ENCODE results near the gene RPL37A. TPM values are rescaled to one million over a fixed set of nuclear protein-coding genes. Genes with fewer than 3 reads are reported as not detected.

RPL37A gene
- total RNA-seq, 4 donors from 2014 or later: 59.1 to 1,456 (median 761) TPM

DNA sequence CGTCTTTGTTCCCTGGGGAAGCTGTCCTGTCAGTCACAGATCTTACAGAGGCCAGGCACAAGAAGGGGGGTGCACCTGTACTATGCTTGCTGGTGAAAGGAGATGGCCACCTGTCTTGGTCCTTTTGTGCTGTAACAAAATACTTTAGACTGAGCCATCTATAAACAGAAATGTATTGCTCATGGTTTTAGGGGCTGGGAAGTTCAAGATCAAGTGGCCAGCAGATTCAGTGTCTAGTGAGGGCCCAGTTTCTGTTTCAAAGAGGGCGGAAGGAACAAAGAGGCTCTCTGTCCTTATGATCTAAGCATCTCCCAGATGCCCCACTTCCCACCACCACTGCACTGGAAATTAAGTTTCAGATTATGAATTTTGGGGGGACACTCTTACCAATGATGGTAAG lies 35.5 kb upstream of the RPL37A start:
- WGBS, 2 donors (ENCODE audit: low coverage in 1 of 2): 88 to 100% methylated on average over 1 to 2 of the region's 2 CpGs
- DNase-seq: no peak
- intact Hi-C loops (cut with DNase I; ENCODE audit: low total_unique reads) (no loop called here), in situ Hi-C loops (cut with MboI; ENCODE audit: low pct_ligation_motif_present in 1 of 4, low pct_unique_long_range_greater_than_20kb in 1 of 4, low sequenced_read_pairs in 3 of 4) (no loop called here)
- no peaks in the 10 kb centered on the region for H3K9me3 ChIP-seq
- H3K4me3 ChIP-seq: no peak overlapping the region
- no peak overlapping the region for H3K27ac ChIP-seq
- no peaks in the 10 kb centered on the region for H3K36me3 ChIP-seq
- TF ChIP-seq, protein P1, sequence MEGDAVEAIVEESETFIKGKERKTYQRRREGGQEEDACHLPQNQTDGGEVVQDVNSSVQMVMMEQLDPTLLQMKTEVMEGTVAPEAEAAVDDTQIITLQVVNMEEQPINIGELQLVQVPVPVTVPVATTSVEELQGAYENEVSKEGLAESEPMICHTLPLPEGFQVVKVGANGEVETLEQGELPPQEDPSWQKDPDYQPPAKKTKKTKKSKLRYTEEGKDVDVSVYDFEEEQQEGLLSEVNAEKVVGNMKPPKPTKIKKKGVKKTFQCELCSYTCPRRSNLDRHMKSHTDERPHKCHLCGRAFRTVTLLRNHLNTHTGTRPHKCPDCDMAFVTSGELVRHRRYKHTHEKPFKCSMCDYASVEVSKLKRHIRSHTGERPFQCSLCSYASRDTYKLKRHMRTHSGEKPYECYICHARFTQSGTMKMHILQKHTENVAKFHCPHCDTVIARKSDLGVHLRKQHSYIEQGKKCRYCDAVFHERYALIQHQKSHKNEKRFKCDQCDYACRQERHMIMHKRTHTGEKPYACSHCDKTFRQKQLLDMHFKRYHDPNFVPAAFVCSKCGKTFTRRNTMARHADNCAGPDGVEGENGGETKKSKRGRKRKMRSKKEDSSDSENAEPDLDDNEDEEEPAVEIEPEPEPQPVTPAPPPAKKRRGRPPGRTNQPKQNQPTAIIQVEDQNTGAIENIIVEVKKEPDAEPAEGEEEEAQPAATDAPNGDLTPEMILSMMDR (IDR thresholded peaks at IDR 0.05): no peak
- TF ChIP-seq POLR2A (IDR thresholded peaks at IDR 0.05) (no peak), POLR2AphosphoS5 (IDR thresholded peaks at IDR 0.05) (no peak), EP300 (IDR thresholded peaks at IDR 0.05; ENCODE audit: low read depth) (no peak)
- H3K4me1 ChIP-seq: no peaks in the 10 kb centered on the region
- H3K27me3 ChIP-seq: no peaks in the 10 kb centered on the region

GRCh38 chr2:216464104-216464720 lies 34.4 kb upstream of the RPL37A start:
- TF ChIP-seq, protein P1 (IDR thresholded peaks at IDR 0.05): no peak
- TF ChIP-seq EP300 (IDR thresholded peaks at IDR 0.05; ENCODE audit: low read depth) (no peak), POLR2A (IDR thresholded peaks at IDR 0.05) (no peak), POLR2AphosphoS5 (IDR thresholded peaks at IDR 0.05) (no peak)
- in situ Hi-C loops (cut with MboI; ENCODE audit: low pct_ligation_motif_present in 1 of 4, low pct_unique_long_range_greater_than_20kb in 1 of 4, low sequenced_read_pairs in 3 of 4): no loop called here
- no peaks in the 10 kb centered on the region for H3K4me1 ChIP-seq
- no peak overlapping the region for H3K4me3 ChIP-seq
- no peak overlapping the region for H3K27ac ChIP-seq
- no peaks in the 10 kb centered on the region for H3K9me3 ChIP-seq
- no peaks in the 10 kb centered on the region for H3K27me3 ChIP-seq
- 86 to 96% methylated on average over 1 to 6 of the region's 6 CpGs for WGBS, 2 donors (ENCODE audit: low coverage in 1 of 2)
- DNase-seq: no peak
- intact Hi-C loops (cut with DNase I; ENCODE audit: low total_unique reads): no loop called here
- no peaks in the 10 kb centered on the region for H3K36me3 ChIP-seq

DNA sequence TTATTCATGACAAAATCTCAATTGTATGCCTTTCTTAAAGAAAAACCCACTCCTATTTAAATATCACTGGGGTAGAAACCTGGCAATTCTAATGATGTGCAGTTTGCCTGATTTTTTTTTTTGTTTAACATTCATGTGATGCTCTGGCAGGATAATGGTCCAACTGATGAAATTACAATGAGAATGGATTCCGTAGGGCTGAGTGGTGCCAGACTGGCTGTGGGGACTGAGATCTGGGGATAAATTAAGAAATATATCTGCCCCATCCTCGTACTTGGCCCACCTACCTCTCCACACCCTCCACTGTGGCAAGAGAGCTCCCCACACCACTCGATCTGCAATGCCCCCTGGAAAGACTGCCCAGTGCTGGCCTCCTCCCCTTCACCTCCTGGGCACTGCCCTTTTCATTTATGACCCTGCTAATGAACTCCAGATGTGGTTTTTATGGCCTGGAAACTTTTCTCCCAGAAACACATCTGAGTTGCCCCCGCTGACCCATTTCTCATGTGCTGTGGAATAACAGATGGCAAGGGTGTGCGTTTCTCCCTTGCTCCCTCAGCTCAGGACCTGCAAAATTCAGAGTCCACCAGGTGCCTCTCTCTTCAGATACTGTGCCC lies 33.0 kb upstream of the RPL37A start:
- in situ Hi-C loops (cut with MboI; ENCODE audit: low pct_ligation_motif_present in 1 of 4, low pct_unique_long_range_greater_than_20kb in 1 of 4, low sequenced_read_pairs in 3 of 4) (no loop called here), intact Hi-C loops (cut with DNase I; ENCODE audit: low total_unique reads) (no loop called here)
- Histone ChIP-seq H3K4me1 (no peaks in the 10 kb centered on the region), H3K4me3 (no peak overlapping the region), H3K27ac (no peak overlapping the region), H3K27me3 (no peaks in the 10 kb centered on the region), H3K9me3 (no peaks in the 10 kb centered on the region), H3K36me3 (peaks cover 0 to 4% (median 0%) of the 10 kb centered on the region in 4 donors)
- 73 to 79% methylated on average over 4 to 5 of the region's 5 CpGs for WGBS, 2 donors (ENCODE audit: low coverage in 1 of 2)
- DNase-seq: no peak
- TF ChIP-seq EP300 (IDR thresholded peaks at IDR 0.05; ENCODE audit: low read depth) (no peak), POLR2A (IDR thresholded peaks at IDR 0.05) (no peak), POLR2AphosphoS5 (IDR thresholded peaks at IDR 0.05) (no peak)
- TF ChIP-seq, protein P1 (IDR thresholded peaks at IDR 0.05): no peak

DNA sequence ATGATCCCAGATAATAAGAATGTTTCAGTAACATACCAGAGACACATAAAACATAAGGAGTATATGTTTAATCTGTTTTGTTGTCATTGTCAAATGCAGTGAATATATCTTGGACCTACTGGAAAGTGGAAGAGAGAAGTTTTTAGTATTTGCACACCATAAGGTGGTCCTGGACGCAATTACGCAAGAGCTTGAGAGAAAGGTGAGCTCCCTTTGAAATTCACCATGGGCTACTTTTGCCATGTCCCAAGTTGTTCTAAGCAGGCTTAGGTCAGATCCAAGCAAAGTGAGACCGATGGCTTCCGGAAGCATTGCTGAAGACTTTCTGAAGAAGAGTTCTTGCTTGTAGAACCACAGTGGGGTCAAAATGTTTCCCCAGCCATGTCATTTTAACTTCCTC lies 30.8 kb upstream of the RPL37A start:
- 89 to 98% methylated on average over 3 to 4 of the region's 4 CpGs for WGBS, 2 donors (ENCODE audit: low coverage in 1 of 2)
- intact Hi-C loops (cut with DNase I; ENCODE audit: low total_unique reads): no loop called here
- no peak overlapping the region for H3K4me3 ChIP-seq
- no peak for DNase-seq
- H3K36me3 ChIP-seq: peaks cover 0 to 8% (median 0%) of the 10 kb centered on the region in 4 donors
- no peaks in the 10 kb centered on the region for H3K9me3 ChIP-seq
- no peak overlapping the region for H3K27ac ChIP-seq
- no peaks in the 10 kb centered on the region for H3K27me3 ChIP-seq
- in situ Hi-C loops (cut with MboI; ENCODE audit: low pct_ligation_motif_present in 1 of 4, low pct_unique_long_range_greater_than_20kb in 1 of 4, low sequenced_read_pairs in 3 of 4): no loop called here
- TF ChIP-seq POLR2A (IDR thresholded peaks at IDR 0.05) (no peak), EP300 (IDR thresholded peaks at IDR 0.05; ENCODE audit: low read depth) (no peak), POLR2AphosphoS5 (IDR thresholded peaks at IDR 0.05) (no peak)
- TF ChIP-seq, protein P1 (IDR thresholded peaks at IDR 0.05): no peak
- H3K4me1 ChIP-seq: no peaks in the 10 kb centered on the region
